Panc1 (cell line): ENCODE data around the gene NXPH2. TPM values are rescaled to one million over a fixed set of nuclear protein-coding genes. Genes with fewer than 3 reads are reported as not detected.

ENCODE experiments used
- ATAC-seq: fragments of 200-7000 bp; cut with Tn5 transposase; 2 replicates; pipeline ENCODE4 v1.9.1; 2020; ENCODE audit warnings: mild to moderate bottlenecking, moderate library complexity
- BruUV-seq: library from RNA; stranded (reverse); fragments of 400-500 nt; replicated peaks from 2 replicates; lab custom pipeline; 2021; lab: Mats Ljungman, UMichigan
- CTCF ChIA-PET: fragments of 300-600 bp; sonication (Branson Sonifier 250); formaldehyde crosslinking; loops from one replicate; lab custom pipeline; 2022; ENCODE audit warnings: antibody characterized with exemption; lab: Charles Lee
- POLR2A ChIA-PET: fragments of 300-600 bp; sonication (Branson Sonifier 250); formaldehyde crosslinking; loops from one replicate; lab custom pipeline; 2022; ENCODE audit warnings: antibody characterized with exemption; lab: Charles Lee
- DNase-seq: peaks from one replicate; pipeline ENCODE4 v3.0.0-alpha.2; 2010; ENCODE audit warnings: low read depth, low spot score
- H3K27ac ChIP-seq: 2 replicates; pipeline ENCODE4 v1.5.1; 2011; ENCODE audit warnings: mild to moderate bottlenecking, low read length, inconsistent platforms
- H3K27me3 ChIP-seq: fragments of 200-500 bp; sonication (Bioruptor generic); 2 replicates; pipeline ENCODE4 v1.6.0; 2014; ENCODE audit warnings: low read length, inconsistent platforms; ENCODE audit not compliant: control insufficient read depth, insufficient read depth
- H3K36me3 ChIP-seq: fragments of 200-500 bp; sonication (Bioruptor generic); 2 replicates; pipeline ENCODE4 v1.5.1; 2014; ENCODE audit warnings: inconsistent platforms, mild to moderate bottlenecking, low read length, moderate library complexity; ENCODE audit not compliant: control insufficient read depth, insufficient read depth
- H3K4me1 ChIP-seq: 2 replicates; pipeline ENCODE4 v1.5.1; 2011; ENCODE audit warnings: inconsistent platforms, mild to moderate bottlenecking, low read length, moderate library complexity; ENCODE audit not compliant: control insufficient read depth, insufficient read depth
- H3K4me3 ChIP-seq, 2 experiments: 2 replicates each; pipeline ENCODE4 v1.5.1; 2011 to 2012; ENCODE audit warnings: low read depth in 2 of 2, low read length in 2 of 2, mild to moderate bottlenecking in 2 of 2, inconsistent platforms in 1 of 2, moderate library complexity in 1 of 2
- H3K9me3 ChIP-seq: fragments of 200-500 bp; sonication (Bioruptor generic); 2 replicates; pipeline ENCODE4 v1.5.1; 2014; ENCODE audit warnings: low read depth, mild to moderate bottlenecking, inconsistent platforms, low read length, moderate library complexity; ENCODE audit not compliant: control insufficient read depth, insufficient read depth
- CTCF ChIP-seq: fragments of 450-650 bp; IDR thresholded peaks from 2 replicates; pipeline ENCODE4 v1.5.1; 2017; ENCODE audit warnings: mild to moderate bottlenecking
- POLR2AphosphoS5 ChIP-seq: IDR thresholded peaks from 2 replicates; pipeline ENCODE4 v1.6.1; 2012; ENCODE audit warnings: mild to moderate bottlenecking, low read depth, low read length, moderate library complexity
- REST ChIP-seq, 2 experiments: IDR thresholded peaks; 2 replicates each; pipeline ENCODE4 v1.6.1; 2011 to 2012; ENCODE audit warnings: low read depth in 2 of 2, control low read depth in 1 of 2, low read length in 1 of 2, mild to moderate bottlenecking in 1 of 2, moderate library complexity in 1 of 2; ENCODE audit not compliant: insufficient read depth in 1 of 2
- SIN3A ChIP-seq: IDR thresholded peaks from 2 replicates; pipeline ENCODE4 v1.6.1; 2012; ENCODE audit warnings: low read depth, mild to moderate bottlenecking, low read length, moderate library complexity, borderline replicate concordance; ENCODE audit not compliant: insufficient read depth
- TCF7L2 ChIP-seq: IDR thresholded peaks from 2 replicates; pipeline ENCODE4 v1.6.1; 2011; ENCODE audit warnings: mild to moderate bottlenecking, low read depth, low read length, inconsistent platforms
- in situ Hi-C: cut with HindIII; loops from 2 replicates; pipeline ENCODE4 v1.10.0; 2016; ENCODE audit warnings: low sequenced_read_pairs, low pct_unique_long_range_greater_than_20kb
- intact Hi-C: fragments of 100-400 bp; cut with micrococcal nuclease; formaldehyde crosslinking; loops from one replicate; pipeline ENCODE4 v1.10.0; 2022; ENCODE audit not compliant: unreplicated experiment
- total RNA-seq: library from RNA; stranded (reverse); gene quantifications from one replicate; pipeline ENCODE4 v1.2.1, GENCODE V29; 2021; ENCODE audit not compliant: unreplicated experiment

The NXPH2 gene
- total RNA-seq, 1 experiment from 2014 or later: 5.4 TPM

GRCh38 chr2:138691667-138692066 lies 88.5 kb downstream of the NXPH2 start:
- H3K27me3 ChIP-seq: no peaks in the 10 kb centered on the region
- CTCF ChIA-PET: no interaction called here
- BruUV-seq: no TSS peak
- in situ Hi-C loops: no loop called here
- H3K9me3 ChIP-seq: no peaks in the 10 kb centered on the region
- ATAC-seq: no peak
- H3K27ac ChIP-seq: no peak overlapping the region
- no peaks in the 10 kb centered on the region for H3K36me3 ChIP-seq
- intact Hi-C loops: no loop called here
- no peaks in the 10 kb centered on the region for H3K4me1 ChIP-seq
- H3K4me3 ChIP-seq: no peak overlapping the region
- TF ChIP-seq REST (IDR thresholded peaks at IDR 0.05; ENCODE audit: insufficient read depth in 1 of 2, low read depth in 2 of 2, low read length in 1 of 2) (no peak), POLR2AphosphoS5 (no peak), CTCF (no peak), SIN3A (no peak), TCF7L2 (no peak)
- DNase-seq: no peak
- POLR2A ChIA-PET: no interaction called here

DNA sequence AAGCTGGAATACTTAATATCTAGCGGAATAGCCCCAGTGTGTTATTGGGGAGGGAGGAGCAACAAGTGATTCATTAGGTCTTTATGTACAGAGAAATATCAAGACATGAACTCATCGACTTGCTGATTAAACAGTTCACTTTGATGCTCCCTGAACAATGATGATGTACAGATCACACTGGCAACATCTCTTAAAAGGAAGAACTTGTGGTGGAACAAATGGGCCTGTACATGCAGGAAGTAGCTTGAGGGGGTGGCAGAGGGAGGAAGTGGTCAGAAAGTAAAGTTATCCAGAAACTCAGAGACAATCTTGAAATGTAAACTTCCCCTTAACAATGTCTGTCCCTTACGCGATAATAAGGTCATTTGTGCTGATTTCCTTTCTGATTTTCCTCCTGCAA lies 90.5 kb downstream of the NXPH2 start:
- Histone ChIP-seq H3K36me3 (no peaks in the 10 kb centered on the region), H3K4me3 (no peak overlapping the region), H3K27ac (no peak overlapping the region), H3K27me3 (no peaks in the 10 kb centered on the region), H3K9me3 (no peaks in the 10 kb centered on the region), H3K4me1 (no peaks in the 10 kb centered on the region)
- no peak for DNase-seq
- ATAC-seq: no peak
- POLR2A ChIA-PET: no interaction called here
- in situ Hi-C loops (no loop called here), intact Hi-C loops (no loop called here)
- no TSS peak for BruUV-seq
- CTCF ChIA-PET: no interaction called here
- no peak for TF ChIP-seq CTCF
- TF ChIP-seq SIN3A: no peak
- TF ChIP-seq POLR2AphosphoS5: no peak
- TF ChIP-seq TCF7L2: no peak
- no peak for TF ChIP-seq REST (IDR thresholded peaks at IDR 0.05; ENCODE audit: insufficient read depth in 1 of 2, low read depth in 2 of 2, low read length in 1 of 2)
